ENCODE measurements around the gene DNAH3.
"Not testable (repeated sequence)": the region's sequence is repeated elsewhere in the genome, so short reads cannot be mapped to it uniquely, and the experiment has no call there.

Gene DNAH3

DNA sequence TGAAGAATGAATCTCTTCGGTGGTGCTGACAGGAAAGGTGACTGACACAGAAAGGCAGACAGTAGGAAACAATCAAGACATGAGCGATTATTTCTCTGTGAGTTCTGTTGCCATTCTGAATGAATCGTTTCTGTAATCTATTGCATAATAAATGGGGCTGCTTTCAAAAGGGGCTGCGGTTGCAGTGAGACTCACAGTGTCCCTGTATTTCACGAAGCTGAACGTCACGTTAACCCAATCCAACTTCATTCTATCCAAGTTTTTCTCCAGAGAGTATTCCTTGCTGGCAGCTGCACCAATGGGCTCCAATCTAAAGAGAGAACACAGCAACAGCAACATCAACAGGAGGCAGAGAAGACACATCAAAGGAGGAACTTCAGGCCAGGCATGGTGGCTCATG lies 75.4 kb downstream of the DNAH3 start:
- no peak for DNase-seq (ENCODE audit: low read depth in 2 of 2)

DNA sequence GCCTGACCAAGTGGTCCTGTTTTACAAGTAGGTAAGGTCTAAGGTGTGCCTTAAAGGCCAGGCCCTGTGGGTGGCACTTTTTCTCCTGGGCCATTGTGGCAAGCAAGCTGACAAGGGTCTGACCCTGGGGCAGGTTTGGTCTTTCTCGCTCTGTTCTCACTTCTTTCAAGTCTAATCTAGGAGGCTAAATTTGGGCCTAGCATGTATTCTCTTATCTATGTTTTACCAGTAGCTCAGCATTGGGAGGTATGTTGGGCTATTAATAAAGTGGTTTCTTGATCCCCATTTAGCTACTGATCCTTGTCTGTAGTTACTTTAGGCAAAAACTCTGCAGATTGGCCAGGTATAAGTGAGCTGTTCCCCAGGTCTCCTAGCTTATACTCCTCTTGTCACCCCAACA lies 77.7 kb downstream of the DNAH3 start:
- no peak for DNase-seq (ENCODE audit: low read depth in 2 of 2)

DNA sequence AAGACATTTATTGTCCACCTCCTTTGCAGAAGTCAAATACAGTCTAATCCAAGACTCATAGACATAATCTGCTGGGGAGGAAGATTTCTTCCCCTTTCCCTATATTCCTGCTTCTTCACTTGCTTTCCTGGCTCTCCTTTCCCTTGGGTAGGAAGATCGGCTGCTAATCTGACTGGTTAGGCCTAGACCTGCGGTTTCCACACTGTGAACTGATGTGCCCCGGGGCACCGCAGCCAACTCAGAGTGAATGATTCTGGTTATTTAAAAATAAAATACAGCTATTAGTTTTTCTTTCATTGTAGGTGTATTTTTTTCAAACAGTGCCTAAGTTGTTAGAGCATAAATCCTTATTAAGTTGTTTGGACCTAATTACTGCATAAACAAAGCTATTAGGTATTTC lies 78.9 kb downstream of the DNAH3 start:
- DNase-seq (ENCODE audit: low read depth in 2 of 2): no peak

GRCh38 chr16:21070564-21070963 lies 80.1 kb downstream of the DNAH3 start:
- no peak for DNase-seq (ENCODE audit: low read depth in 2 of 2)

GRCh38 chr16:21069986-21070385 lies 80.7 kb downstream of the DNAH3 start:
- DNase-seq (ENCODE audit: low read depth in 2 of 2): no peak

- DNase-seq (ENCODE audit: low read depth in 2 of 2): no peak
Observed at GRCh38 chr16:21064203-21064602, 86.4 kb downstream of the DNAH3 start.

- DNase-seq (ENCODE audit: low read depth in 2 of 2): not testable (repeated sequence)
Observed at GRCh38 chr16:21063314-21063713, 87.3 kb downstream of the DNAH3 start.

GRCh38 chr16:21060027-21060510 lies 90.6 kb downstream of the DNAH3 start:
- no peak for DNase-seq (ENCODE audit: low read depth in 2 of 2)

DNA sequence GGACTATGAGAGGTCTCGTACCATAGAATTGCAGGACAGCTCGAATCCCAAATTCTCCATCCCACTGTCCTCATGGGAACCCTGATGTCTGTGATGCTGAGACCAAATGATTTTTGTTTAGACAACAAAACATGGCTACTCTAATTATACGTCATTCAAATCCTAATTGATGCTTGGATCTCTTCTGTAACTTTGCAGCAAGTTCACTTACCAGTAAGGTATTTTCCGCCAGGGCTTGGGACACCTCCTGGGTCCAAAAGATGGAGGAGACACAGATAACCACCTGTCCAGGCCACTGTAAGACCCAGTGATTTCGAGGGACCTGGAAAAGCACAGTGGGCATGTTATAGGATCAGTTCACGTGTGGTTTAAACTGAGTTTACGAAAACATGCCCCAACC lies 92.8 kb downstream of the DNAH3 start:
- no peak for DNase-seq (ENCODE audit: low read depth in 2 of 2)

- no peak for DNase-seq (ENCODE audit: low read depth in 2 of 2)
Observed at GRCh38 chr16:21056396-21056795, 94.2 kb downstream of the DNAH3 start.

DNA sequence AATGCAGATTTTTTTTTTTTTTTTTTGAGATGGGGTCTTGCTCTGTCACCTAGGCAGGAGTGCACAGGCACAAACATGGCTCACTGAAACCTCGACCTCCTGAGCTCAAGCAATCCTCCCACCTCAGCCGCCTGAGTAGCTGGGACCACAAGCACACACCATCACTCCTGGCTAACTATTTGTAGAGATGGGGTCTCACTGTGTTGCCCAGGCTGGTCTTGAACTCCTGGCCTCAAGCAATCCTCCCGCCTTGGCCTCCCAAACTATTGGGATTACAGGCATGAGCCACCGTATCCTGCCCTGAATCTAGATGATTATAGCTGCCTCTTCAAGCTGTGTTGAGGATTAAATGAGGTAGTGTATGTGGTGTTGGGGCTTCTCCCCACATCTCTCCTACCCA lies 94.9 kb downstream of the DNAH3 start:
- not testable (repeated sequence) for DNase-seq (ENCODE audit: low read depth in 2 of 2)

GRCh38 chr16:21053590-21053989 lies 97.1 kb downstream of the DNAH3 start:
- DNase-seq (ENCODE audit: low read depth in 2 of 2): no peak

DNA sequence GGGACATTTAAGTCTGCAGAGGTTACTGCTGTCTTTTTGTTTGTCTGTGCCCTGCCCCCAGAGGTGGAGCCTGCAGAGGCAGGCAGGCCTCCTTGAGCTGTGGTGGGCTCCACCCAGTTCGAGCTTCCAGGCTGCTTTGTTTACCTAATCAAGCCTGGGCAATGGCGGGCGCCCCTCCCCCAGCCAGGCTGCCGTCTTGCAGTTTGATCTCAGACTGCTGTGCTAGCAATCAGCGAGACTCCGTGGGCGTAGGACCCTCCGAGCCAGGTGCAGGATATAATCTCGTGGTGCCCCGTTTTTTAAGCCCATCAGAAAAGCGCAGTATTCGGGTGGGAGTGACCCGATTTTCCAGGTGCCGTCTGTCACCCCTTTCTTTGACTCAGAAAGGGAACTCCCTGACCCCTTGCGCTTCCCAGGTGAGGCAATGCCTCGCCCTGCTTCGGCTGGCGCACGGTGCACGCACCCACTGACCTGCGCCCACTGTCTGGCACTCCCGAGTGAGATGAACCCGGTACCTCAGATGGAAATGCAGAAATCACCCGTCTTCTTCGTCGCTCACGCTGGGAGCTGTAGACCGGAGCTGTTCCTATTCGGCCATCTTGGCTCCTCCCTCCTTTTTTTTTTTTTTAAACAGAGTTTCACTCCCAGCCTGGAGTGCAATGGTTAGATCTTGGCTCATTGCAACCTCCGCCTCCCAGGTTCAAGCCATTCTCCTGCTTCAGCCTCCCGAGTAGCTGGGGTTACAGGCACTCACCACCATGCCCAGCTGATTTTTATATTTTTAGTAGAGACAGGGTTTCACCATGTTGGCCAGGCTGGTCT lies 102.3 kb downstream of the DNAH3 start:
- DNase-seq (ENCODE audit: low read depth in 2 of 2): not testable (repeated sequence)

DNA sequence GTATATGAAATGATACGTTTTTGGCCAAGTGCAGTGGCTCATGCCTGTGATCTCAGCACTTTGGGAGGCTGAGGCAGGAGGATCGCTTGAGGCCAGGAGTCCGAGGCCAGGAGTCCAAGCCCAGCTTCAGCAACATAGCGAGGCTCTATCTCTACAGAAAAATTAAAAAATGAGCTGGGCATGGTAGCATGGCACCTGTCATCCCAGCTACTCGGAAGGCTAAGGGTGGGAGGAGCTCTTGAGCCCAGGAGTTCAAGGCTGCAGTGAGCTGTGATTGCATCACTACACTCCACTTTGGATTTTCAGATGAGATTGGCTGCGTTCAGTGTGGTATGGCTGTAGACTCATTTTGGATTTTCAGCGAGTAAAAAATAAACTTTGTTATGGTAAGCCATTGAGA lies 112.4 kb downstream of the DNAH3 start:
- no peak for DNase-seq (ENCODE audit: low read depth in 2 of 2)

DNA sequence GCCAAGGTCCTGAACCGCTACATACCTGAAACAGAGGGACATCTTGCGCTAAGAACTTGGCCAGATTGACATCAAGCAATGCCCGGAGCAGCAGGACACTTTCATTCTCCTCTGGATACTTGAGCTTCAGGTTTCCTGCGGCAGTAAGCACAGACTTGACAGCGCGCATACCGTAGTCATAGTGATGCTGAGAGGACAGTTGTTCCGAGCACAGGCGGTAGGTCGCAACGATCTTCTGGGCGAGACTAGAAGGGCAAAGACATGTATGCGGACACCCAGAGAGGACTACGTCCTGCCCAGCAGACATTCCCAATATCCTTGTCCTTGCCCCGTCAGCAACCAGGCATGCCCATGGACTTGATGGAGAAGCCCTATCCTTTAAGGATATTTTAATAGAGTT lies 112.9 kb downstream of the DNAH3 start:
- DNase-seq (ENCODE audit: low read depth in 2 of 2): no peak

DNA sequence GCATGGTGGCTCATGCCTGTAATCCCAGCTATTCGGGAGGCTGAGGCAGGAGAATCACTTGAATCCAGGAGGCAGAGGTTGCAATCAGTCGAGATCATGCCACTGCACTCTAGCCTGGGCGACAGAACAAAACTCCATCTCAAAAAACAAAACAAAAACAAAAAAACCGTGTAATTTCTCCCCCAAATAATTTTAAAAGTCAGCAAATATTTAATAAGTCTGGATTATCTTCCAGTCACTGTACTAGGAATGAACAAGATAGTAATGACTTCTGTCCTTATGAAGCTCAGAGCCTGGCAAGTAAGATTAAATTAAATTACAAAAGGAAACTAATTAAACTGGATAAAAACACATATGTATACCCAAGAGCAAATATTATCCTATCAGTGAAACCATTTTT lies 113.5 kb downstream of the DNAH3 start:
- DNase-seq (ENCODE audit: low read depth in 2 of 2): no peak

GRCh38 chr16:21036471-21036870 lies 114.2 kb downstream of the DNAH3 start:
- DNase-seq (ENCODE audit: low read depth in 2 of 2): no peak

DNA sequence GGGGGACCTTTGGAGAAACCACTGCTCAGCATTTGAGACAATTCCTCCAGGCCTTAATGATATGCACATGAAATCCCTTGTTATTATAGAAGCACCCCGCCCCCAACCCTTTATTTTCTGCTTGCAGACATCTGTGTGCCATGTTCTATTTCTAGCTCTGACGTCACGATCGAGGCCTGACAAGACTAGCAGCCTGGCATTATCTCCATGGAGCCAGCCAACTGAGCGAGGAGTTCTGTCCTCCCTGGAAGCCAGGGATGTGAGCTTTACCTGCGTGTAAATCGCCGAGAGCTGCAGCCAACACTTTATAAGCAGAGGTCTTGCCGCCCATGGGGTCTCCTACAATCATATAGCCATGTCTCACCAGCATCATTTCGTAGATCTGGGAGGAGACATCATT lies 116.9 kb downstream of the DNAH3 start:
- DNase-seq (ENCODE audit: low read depth in 2 of 2): no peak

- no peak for DNase-seq (ENCODE audit: low read depth in 2 of 2)
Observed at GRCh38 chr16:21033264-21033663, 117.4 kb downstream of the DNAH3 start.

- no peak for DNase-seq (ENCODE audit: low read depth in 2 of 2)
Observed at GRCh38 chr16:21028728-21029127, 121.9 kb downstream of the DNAH3 start.

- DNase-seq (ENCODE audit: low read depth in 2 of 2): no peak
Observed at GRCh38 chr16:21026846-21027245, 123.8 kb downstream of the DNAH3 start.

DNA sequence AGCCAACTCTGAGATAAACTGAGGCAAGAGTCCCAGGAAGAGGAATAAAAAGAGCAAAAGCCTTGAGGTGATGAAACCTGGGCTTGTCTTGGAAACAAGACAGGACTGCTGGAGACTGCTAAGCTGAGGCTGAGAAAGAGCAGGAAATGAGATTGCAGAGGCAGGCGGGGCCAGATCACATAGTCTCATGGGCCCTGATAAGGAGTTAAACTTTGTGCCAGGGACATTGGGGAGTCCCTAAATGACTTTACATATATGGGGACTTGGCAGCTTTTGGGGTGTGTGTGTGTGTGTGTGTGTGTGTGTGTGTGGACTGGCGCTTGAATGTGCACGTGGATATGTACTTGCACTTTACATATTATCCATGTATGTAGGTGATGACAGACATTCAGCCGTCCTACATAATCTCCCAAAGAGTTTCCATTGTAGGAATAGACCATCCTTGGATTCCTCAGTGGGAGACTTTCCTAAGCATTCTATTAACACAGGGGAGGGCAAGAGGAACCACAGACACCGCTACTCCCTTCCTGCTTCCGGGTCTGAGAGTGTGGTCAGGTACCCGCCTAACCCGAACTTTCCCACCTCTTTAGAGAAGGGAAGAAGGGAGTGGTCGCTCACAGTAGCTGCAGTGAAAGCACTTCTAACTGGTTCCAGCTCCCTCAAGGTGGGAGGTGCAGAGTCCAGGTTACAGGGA lies 127.0 kb downstream of the DNAH3 start:
- no peak for DNase-seq (ENCODE audit: low read depth in 2 of 2)

- DNase-seq (ENCODE audit: low read depth in 2 of 2): no peak
Observed at GRCh38 chr16:21021316-21021715, 129.3 kb downstream of the DNAH3 start.
